ENCODE results near the gene DCLRE1C.

DCLRE1C gene

DNA sequence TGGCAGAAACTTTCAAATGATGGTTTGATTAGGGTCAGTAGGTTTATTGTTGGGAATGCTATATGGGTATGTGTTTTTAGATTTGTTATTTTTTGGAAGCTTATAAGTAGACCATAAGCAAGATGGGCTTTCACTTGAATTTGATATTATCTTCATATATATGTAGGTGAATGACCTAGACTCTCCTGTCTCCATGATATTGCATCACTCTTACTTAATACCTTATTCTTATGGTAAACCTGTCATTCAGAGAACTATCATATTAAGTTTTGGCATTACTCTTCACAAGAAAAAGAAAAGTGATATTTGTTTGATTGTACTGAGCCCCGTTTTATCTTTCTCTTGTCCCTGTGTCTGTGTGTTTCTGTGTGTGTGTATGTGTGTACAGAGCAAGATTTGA, 98.4 kb downstream of the DCLRE1C start:
- TF ChIP-seq, protein P1, sequence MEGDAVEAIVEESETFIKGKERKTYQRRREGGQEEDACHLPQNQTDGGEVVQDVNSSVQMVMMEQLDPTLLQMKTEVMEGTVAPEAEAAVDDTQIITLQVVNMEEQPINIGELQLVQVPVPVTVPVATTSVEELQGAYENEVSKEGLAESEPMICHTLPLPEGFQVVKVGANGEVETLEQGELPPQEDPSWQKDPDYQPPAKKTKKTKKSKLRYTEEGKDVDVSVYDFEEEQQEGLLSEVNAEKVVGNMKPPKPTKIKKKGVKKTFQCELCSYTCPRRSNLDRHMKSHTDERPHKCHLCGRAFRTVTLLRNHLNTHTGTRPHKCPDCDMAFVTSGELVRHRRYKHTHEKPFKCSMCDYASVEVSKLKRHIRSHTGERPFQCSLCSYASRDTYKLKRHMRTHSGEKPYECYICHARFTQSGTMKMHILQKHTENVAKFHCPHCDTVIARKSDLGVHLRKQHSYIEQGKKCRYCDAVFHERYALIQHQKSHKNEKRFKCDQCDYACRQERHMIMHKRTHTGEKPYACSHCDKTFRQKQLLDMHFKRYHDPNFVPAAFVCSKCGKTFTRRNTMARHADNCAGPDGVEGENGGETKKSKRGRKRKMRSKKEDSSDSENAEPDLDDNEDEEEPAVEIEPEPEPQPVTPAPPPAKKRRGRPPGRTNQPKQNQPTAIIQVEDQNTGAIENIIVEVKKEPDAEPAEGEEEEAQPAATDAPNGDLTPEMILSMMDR (IDR thresholded peaks at IDR 0.05; ENCODE audit: low read depth, low read length) = no peak
- no peak overlapping the region for H3K4me3 ChIP-seq (ENCODE audit: low read depth, low read length)
- DNase-seq (ENCODE audit: low read depth, low spot score) = no peak
- in situ Hi-C loops (cut with HindIII; ENCODE audit: low sequenced_read_pairs) = no loop called here

DNA sequence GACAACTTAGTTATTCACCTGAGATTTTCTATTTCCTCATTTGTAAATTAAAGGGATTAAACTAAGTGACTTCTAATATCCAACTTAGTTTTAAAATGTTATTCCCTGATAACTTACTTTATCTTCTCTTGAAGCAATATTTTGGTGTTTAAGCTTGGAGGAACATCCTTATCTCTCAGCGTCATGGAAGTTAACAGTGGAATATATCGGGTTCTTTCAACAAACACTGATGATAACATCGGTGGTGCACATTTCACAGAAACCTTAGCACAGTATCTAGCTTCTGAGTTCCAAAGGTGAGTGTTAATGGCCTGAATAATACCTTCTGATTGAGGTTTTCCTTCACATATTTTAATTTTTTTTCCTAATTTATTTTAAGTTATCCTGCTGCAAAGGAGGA, 101.7 kb downstream of the DCLRE1C start:
- TF ChIP-seq, protein P1 (IDR thresholded peaks at IDR 0.05; ENCODE audit: low read depth, low read length) = no peak
- in situ Hi-C loops (cut with HindIII; ENCODE audit: low sequenced_read_pairs) = no loop called here
- DNase-seq (ENCODE audit: low read depth, low spot score) = no peak
- no peak overlapping the region for H3K4me3 ChIP-seq (ENCODE audit: low read depth, low read length)
